ENCODE data around the gene ERVV-1.
"Not testable (repeated sequence)": the region's sequence is repeated elsewhere in the genome, so short reads cannot be mapped to it uniquely, and the experiment has no call there.

- TF ChIP-seq CTCF (IDR thresholded peaks at IDR 0.05; ENCODE audit: low read depth, low read length); POLR2A (IDR thresholded peaks at IDR 0.05; ENCODE audit: extremely low read depth, insufficient read length); MAX (IDR thresholded peaks at IDR 0.05; ENCODE audit: low read depth, low read length): not testable (repeated sequence)
Measured at GRCh38 chr19:53028306-53028705, 14.6 kb downstream of the ERVV-1 start.
